GM10266 (cell line): ENCODE results near the gene SPOCK2.

ENCODE experiments used
- DNase-seq: peaks from one replicate; pipeline ENCODE4 v3.0.0; 2012; ENCODE audit errors: extremely low spot score
- TF ChIP-seq, protein P1 (sequence below): IDR thresholded peaks from 2 replicates; pipeline ENCODE4 v1.5.1; 2012; ENCODE audit warnings: mild to moderate bottlenecking, low read depth; ENCODE audit not compliant: control insufficient read depth, insufficient read depth; ENCODE audit errors: missing control alignments

SPOCK2 gene

DNA sequence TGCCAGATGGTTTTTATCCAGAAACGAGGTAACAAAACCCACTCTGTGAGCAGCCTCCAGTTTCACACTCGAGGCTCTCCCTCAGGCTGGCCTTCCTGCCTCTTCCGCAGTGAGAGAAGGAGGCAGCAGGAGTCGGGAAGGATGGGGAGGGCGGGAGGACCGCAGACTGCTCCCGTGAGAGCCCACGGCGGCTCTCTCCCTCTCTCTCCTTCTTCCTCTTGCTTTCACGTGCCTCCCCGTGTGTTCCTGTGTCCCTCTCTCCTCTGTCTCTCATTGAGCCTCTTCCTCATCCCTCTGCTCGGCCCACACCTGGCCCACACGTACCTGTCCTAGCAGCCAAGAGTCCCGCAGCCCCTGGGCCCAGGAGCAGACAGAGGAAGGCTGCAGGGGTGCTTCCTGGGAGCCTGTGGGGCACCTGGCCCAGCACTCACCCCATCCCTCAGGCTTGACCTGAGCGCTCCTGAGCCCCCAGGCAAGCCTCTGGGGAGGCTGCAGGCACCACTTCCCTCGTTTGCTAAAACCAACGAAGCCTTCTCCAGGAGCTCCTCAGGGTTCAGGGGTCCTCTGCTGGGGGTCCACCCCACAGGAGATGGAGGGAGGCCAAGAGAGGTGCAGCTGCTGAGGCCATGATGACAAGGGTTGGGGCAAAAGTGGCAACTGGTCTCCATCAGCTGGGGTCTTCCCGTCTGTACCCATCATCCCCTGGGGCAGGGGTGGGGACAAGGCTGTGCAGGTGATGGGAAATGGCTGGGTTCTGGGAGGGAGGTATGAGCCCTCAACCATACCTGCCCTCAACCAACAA lies 13.6 kb downstream of the SPOCK2 start:
- TF ChIP-seq, protein P1, sequence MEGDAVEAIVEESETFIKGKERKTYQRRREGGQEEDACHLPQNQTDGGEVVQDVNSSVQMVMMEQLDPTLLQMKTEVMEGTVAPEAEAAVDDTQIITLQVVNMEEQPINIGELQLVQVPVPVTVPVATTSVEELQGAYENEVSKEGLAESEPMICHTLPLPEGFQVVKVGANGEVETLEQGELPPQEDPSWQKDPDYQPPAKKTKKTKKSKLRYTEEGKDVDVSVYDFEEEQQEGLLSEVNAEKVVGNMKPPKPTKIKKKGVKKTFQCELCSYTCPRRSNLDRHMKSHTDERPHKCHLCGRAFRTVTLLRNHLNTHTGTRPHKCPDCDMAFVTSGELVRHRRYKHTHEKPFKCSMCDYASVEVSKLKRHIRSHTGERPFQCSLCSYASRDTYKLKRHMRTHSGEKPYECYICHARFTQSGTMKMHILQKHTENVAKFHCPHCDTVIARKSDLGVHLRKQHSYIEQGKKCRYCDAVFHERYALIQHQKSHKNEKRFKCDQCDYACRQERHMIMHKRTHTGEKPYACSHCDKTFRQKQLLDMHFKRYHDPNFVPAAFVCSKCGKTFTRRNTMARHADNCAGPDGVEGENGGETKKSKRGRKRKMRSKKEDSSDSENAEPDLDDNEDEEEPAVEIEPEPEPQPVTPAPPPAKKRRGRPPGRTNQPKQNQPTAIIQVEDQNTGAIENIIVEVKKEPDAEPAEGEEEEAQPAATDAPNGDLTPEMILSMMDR = no peak
- DNase-seq = no peak

DNA sequence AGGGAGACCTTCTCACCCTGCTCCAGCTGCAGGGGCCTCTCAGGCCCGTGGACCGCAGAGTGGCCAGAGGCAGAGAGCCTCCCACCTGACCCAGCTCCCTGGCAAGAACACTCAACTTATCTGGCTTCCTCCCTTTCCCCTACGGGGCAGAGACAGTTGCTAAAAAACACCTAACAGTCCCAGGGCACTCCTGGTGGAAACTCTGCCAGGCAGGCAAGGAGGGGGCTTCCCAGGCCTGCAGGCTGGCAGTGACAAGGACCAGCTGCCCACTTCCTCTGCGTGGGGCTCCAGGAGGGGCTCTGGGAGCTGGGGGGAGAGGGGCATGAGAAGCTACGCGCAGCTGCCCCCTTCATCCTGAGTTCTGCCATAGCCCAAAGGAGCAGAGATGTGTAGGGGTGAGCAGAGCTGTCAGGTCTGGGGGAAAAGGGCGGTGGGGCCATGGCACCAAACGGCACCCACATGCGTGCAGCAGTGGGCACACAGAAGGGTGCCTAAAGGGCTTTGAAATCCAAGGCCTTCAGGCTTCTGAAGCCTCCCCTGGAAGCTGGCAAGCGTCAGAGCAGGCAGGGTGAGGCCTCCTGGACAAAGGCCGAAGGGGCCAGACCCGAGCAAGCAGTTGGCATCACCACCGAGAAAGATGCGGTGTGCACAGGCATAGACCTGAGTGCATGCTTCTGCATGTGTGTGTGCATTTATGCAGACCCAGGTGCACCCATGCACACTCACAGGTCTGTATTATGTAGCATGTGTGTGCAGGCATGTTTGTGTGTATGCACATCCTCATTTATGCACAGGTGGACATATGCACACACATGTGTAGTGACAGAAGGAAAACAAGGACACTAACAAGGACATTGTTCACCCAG lies 14.4 kb downstream of the SPOCK2 start:
- TF ChIP-seq, protein P1 = no peak
- no peak for DNase-seq

DNA sequence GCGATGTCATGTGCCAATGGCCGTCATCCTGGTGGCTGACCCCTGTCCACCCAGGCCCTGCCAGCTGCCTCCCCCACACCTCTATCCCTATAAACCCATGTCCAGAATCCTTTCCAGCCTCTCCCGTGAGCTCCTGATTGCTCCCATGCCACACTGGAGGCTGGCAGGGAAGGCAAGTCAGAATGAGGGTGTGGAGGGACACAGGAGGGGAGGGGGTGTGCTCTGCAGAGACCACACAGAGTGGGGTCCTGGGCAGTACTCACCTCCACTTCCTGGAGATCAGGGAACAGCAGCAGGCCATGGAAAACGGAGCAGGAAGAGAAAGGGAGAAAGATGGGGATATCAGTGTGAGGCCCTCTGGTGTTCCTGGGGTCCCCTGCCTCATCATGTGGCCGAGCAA lies 15.7 kb downstream of the SPOCK2 start:
- TF ChIP-seq, protein P1 = no peak
- DNase-seq = no peak

DNA sequence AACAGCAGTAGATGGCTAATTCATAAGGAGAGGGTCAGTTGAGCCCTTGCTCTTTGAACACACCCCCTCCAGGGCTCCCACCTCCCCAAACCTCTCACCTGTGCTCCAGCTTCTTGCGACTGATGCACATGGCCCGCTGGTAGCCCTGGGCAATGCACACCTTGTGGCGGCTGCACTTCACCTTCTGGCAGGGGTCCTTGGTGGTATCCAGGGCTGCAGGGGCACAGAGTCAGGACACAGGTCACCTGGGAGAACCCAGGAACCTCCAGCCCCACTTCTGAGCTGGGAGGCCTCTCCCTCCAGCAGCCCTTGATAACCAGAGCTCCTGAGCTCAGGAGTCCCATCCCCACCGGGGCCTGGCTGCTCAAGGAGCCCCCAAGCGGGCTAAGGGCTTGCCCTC lies 16.3 kb downstream of the SPOCK2 start:
- TF ChIP-seq, protein P1 = no peak
- no peak for DNase-seq

DNA sequence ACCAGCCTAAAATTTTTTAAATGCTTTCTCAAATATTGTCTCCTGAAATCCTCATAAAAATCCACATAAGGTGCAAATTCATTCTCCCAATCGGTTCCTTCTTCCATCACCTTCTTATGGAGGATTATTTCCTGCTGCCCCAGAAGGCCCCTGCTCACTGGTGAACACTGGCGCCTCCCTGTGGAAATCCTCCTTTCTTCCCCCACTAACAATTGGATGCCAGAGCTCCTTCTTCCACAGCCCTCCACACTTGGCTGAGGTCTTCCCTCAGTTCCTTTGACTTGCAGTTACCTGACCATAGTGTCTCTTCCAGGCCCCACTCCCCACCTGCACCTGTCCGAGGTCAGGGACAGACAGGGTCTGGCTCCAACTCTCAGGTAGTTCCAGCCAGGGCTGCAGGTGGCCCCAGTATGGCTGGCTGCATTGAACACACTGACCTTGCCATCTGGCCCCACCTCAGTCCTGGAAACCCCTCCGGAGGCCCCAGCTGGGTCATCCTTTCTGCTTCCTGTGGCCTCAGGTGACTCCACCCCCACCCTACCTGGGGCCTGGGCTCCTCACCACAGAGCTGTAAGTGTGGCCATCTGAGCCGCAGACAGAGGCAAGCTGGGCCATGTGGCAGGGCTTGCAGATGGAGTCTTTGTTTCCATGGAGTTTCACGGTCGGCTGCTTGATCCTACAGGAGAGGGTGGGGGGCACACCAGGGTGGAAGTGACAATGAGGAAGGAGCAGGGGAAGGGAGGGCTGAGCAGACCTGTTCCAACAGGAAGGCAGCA lies 18.4 kb downstream of the SPOCK2 start:
- DNase-seq = no peak
- TF ChIP-seq, protein P1 = peak; percentile 33

DNA sequence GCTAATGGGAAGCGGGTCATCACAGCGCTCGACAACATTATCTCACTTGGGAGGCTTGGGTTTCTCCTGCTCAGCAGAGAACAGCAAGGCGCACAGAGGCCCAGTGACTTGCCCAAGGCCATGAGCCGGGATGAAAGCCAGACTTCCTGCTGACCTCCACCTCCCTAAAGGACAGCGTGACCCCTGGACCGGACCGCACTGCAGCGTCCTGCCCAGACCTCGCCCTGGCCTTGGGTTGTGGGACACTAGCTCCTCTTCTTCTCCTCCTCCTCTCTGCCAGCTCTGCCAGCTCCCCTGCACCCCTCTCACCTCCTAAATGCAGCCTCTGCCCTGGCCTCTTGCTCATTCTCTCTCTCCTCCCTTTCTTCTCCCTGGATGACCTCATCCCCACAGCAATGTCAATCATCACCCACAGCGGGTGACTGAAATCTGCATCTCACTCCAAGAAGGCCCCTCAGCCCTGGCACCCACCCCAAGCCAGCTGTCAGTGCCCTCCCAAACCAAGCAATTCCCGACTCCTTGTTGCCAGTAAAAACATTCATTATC lies 19.4 kb downstream of the SPOCK2 start:
- DNase-seq = no peak
- TF ChIP-seq, protein P1 = no peak
